HCT116 (cell line): ENCODE results near the gene NEDD4. TPM values are rescaled to one million over a fixed set of nuclear protein-coding genes. Genes with fewer than 3 reads are reported as not detected.

ENCODE experiments used
- ATAC-seq: fragments of 200-7000 bp; cut with Tn5 transposase; 2 replicates; pipeline ENCODE4 v1.9.1; 2020; ENCODE audit warnings: mild to moderate bottlenecking, moderate library complexity
- BruUV-seq: library from RNA; stranded (reverse); fragments of 400-500 nt; replicated peaks from 2 replicates; lab custom pipeline; 2021; lab: Mats Ljungman, UMichigan
- CTCF ChIA-PET: fragments of 300-600 bp; sonication (Branson Sonifier 250); formaldehyde crosslinking; loops from one replicate; lab custom pipeline; 2021; ENCODE audit warnings: antibody characterized with exemption; lab: Charles Lee
- POLR2A ChIA-PET: fragments of 300-600, 350-600 bp; sonication (Branson Sonifier 250); formaldehyde crosslinking; loops from one replicate; lab custom pipeline; 2021; ENCODE audit warnings: antibody characterized with exemption; lab: Charles Lee
- RAD21 ChIA-PET, 2 experiments: fragments of 300-600 bp; sonication (Branson Sonifier 250); formaldehyde crosslinking; loops; one replicate each; lab custom pipeline; 2023; ENCODE audit warnings: low total read pairs in 2 of 2; ENCODE audit not compliant: uncharacterized antibody in 2 of 2, unreplicated experiment in 2 of 2, low non-redundant PET in 1 of 2; lab: Charles Lee
- DNase-seq: peaks from one replicate; pipeline ENCODE4 v3.0.0-alpha.2; 2010; ENCODE audit warnings: low read depth, low spot score
- H2AFZ ChIP-seq: fragments of 200-600 bp; shearing (Covaris generic), sonication (generic); 2 replicates; pipeline ENCODE4 v1.6.1; 2017; ENCODE audit warnings: low read depth, mixed run types, mixed read lengths, antibody characterized with exemption, low read length; ENCODE audit not compliant: poor library complexity, severe bottlenecking
- H3K27ac ChIP-seq: 2 replicates; pipeline ENCODE4 v1.5.1; 2012; ENCODE audit warnings: low read depth, low read length
- H3K27me3 ChIP-seq: fragments of 200-600 bp; sonication (generic); 2 replicates; pipeline ENCODE4 v1.6.1; 2016; ENCODE audit warnings: mixed run types, low read length, mixed read lengths; ENCODE audit not compliant: insufficient read depth
- H3K36me3 ChIP-seq, 2 experiments: fragments of 200-500 bp in 1 of 2; fragments of 200-600 bp in 1 of 2; sonication (Bioruptor generic) in 1 of 2; sonication (generic) in 1 of 2; 2 replicates each; pipeline versions ENCODE4 v1.5.1 to v1.6.1; 2014 to 2016; ENCODE audit warnings: low read length in 2 of 2, inconsistent platforms in 1 of 2, mixed read lengths in 1 of 2, mixed run types in 1 of 2; ENCODE audit not compliant: insufficient read depth in 2 of 2, control insufficient read depth in 1 of 2
- H3K4me1 ChIP-seq, 2 experiments: fragments of 200-600 bp in 1 of 2; sonication (generic) in 1 of 2; 2 replicates each; pipeline versions ENCODE4 v1.5.1 to v1.6.1; 2012 to 2017; ENCODE audit warnings: low read length in 2 of 2, inconsistent platforms in 1 of 2, mild to moderate bottlenecking in 1 of 2, mixed read lengths in 1 of 2, mixed run types in 1 of 2, moderate library complexity in 1 of 2; ENCODE audit not compliant: insufficient read depth in 2 of 2, control insufficient read depth in 1 of 2
- H3K4me2 ChIP-seq: fragments of 200-600 bp; sonication (generic); 2 replicates; pipeline ENCODE4 v1.6.1; 2017; ENCODE audit warnings: mixed run types, low read length, mixed read lengths
- H3K4me3 ChIP-seq, 2 experiments: fragments of 200-600 bp in 1 of 2; sonication (generic) in 1 of 2; replicated peaks in 1 of 2; 2 replicates each; pipeline ENCODE4 v1.5.1; 2011 to 2016; ENCODE audit warnings: low read length in 2 of 2, control low read depth in 1 of 2, low read depth in 1 of 2, mild to moderate bottlenecking in 1 of 2, mixed read lengths in 1 of 2, mixed run types in 1 of 2
- H3K79me2 ChIP-seq: fragments of 200-600 bp; sonication (generic); 2 replicates; pipeline ENCODE4 v1.6.1; 2017; ENCODE audit warnings: mild to moderate bottlenecking, mixed run types, low read length, moderate library complexity, mixed read lengths; ENCODE audit not compliant: insufficient read depth
- H3K9ac ChIP-seq: fragments of 200-600 bp; sonication (generic); 2 replicates; pipeline ENCODE4 v1.6.1; 2016; ENCODE audit warnings: low read length, mixed read lengths
- H3K9me2 ChIP-seq: fragments of 200-600 bp; sonication (generic), shearing (Covaris generic); 2 replicates; pipeline ENCODE4 v1.6.1; 2017; ENCODE audit warnings: mixed run types, mild to moderate bottlenecking, moderate library complexity; ENCODE audit not compliant: insufficient read depth
- H3K9me3 ChIP-seq, 2 experiments: fragments of 200-500 bp in 1 of 2; fragments of 200-600 bp in 1 of 2; sonication (Bioruptor generic) in 1 of 2; sonication (generic) in 1 of 2; 2 replicates each; pipeline ENCODE4 v1.6.1; 2014 to 2017; ENCODE audit warnings: low read length in 2 of 2, mixed read lengths in 2 of 2, inconsistent platforms in 1 of 2, low read depth in 1 of 2, mild to moderate bottlenecking in 1 of 2, mixed run types in 1 of 2, moderate library complexity in 1 of 2; ENCODE audit not compliant: control insufficient read depth in 1 of 2, insufficient read depth in 1 of 2
- H4K20me1 ChIP-seq: fragments of 200-600 bp; sonication (generic), shearing (Covaris generic); 2 replicates; pipeline ENCODE4 v1.6.1; 2017; ENCODE audit warnings: mixed run types, mild to moderate bottlenecking, moderate library complexity; ENCODE audit not compliant: insufficient read depth
- ATF3 ChIP-seq: IDR thresholded peaks from 2 replicates; pipeline ENCODE4 v1.6.1; 2012
- EGR1 ChIP-seq: IDR thresholded peaks from 2 replicates; pipeline ENCODE4 v1.6.1; 2012; ENCODE audit warnings: low read depth
- EZH2 ChIP-seq: fragments of 200-600 bp; sonication (generic); IDR thresholded peaks from 2 replicates; pipeline ENCODE4 v1.6.1; 2017; ENCODE audit warnings: antibody characterized with exemption, mixed run types
- EZH2phosphoT487 ChIP-seq: fragments of 200-600 bp; IDR thresholded peaks from 2 replicates; pipeline ENCODE4 v1.6.1; 2018; ENCODE audit warnings: antibody characterized with exemption, borderline replicate concordance
- FOSL1 ChIP-seq: IDR thresholded peaks from 2 replicates; pipeline ENCODE4 v1.6.1; 2012; ENCODE audit warnings: low read depth
- POLR2A ChIP-seq: IDR thresholded peaks from 2 replicates; pipeline ENCODE4 v1.7.0; 2011; ENCODE audit warnings: borderline replicate concordance; ENCODE audit not compliant: insufficient read depth, insufficient read length; ENCODE audit errors: extremely low read depth
- POLR2AphosphoS5 ChIP-seq: IDR thresholded peaks from 2 replicates; pipeline ENCODE4 v1.6.1; 2011; ENCODE audit warnings: mild to moderate bottlenecking, low read depth, low read length, moderate library complexity
- RAD21 ChIP-seq: IDR thresholded peaks from 2 replicates; pipeline ENCODE4 v1.6.1; 2012; ENCODE audit warnings: low read depth, mild to moderate bottlenecking
- REST ChIP-seq: IDR thresholded peaks from 2 replicates; pipeline ENCODE4 v1.6.1; 2012; ENCODE audit warnings: low read depth
- SP1 ChIP-seq: IDR thresholded peaks from 2 replicates; pipeline ENCODE4 v1.6.1; 2012; ENCODE audit warnings: low read depth
- SRF ChIP-seq: IDR thresholded peaks from 2 replicates; pipeline ENCODE4 v1.6.1; 2012; ENCODE audit warnings: low read depth
- TCF7L2 ChIP-seq: IDR thresholded peaks from 2 replicates; pipeline ENCODE4 v1.7.0; 2011; ENCODE audit warnings: borderline replicate concordance, inconsistent platforms; ENCODE audit not compliant: insufficient read depth, insufficient read length; ENCODE audit errors: extremely low read depth
- YY1 ChIP-seq: IDR thresholded peaks from 2 replicates; pipeline ENCODE4 v1.6.1; 2011; ENCODE audit warnings: low read length, low read depth, moderate library complexity, mild to moderate bottlenecking; ENCODE audit not compliant: insufficient replicate concordance; ENCODE audit errors: extremely low read depth
- ZFX ChIP-seq: fragments of 450-650 bp; IDR thresholded peaks from 2 replicates; pipeline ENCODE4 v1.6.1; 2017
- ZNF274 ChIP-seq: fragments of 200-500 bp; sonication (Bioruptor generic); IDR thresholded peaks from 2 replicates; pipeline ENCODE4 v1.6.1; 2014; ENCODE audit warnings: mild to moderate bottlenecking, low read depth, low read length, inconsistent platforms
- intact Hi-C: fragments of 100-400 bp; cut with micrococcal nuclease; formaldehyde crosslinking; loops from 2 replicates; pipeline ENCODE4 v1.10.0; 2022
- total RNA-seq: library from RNA; stranded (reverse); gene quantifications from one replicate; pipeline ENCODE4 v1.2.1, GENCODE V29; 2021; ENCODE audit not compliant: unreplicated experiment
- TF ChIP-seq, protein P1 (sequence below): IDR thresholded peaks from 2 replicates; pipeline ENCODE4 v1.6.1; 2012

The NEDD4 gene
- total RNA-seq, 1 experiment from 2014 or later, result 13.7 TPM

- Histone ChIP-seq H3K4me1 (peaks cover 8 to 9% of the 10 kb centered on the region in 2 experiments), H3K27ac (no peak overlapping the region), H3K4me3 (no peak overlapping the region), H3K36me3 (no peaks in the 10 kb centered on the region), H3K9me2 (no peaks in the 10 kb centered on the region), H3K79me2 (no peaks in the 10 kb centered on the region), H2AFZ (no peak overlapping the region), H3K27me3 (no peaks in the 10 kb centered on the region), H3K4me2 (no peak overlapping the region), H3K9me3 (no peaks in the 10 kb centered on the region), H3K9ac (no peak overlapping the region), H4K20me1 (no peaks in the 10 kb centered on the region)
- CTCF ChIA-PET, result interaction anchor here (1.1 to 3.2 kb wide), 4 partner anchors 15 to 251 kb away, joined by 3 to 23 read pairs (median 4); no protein-coding TSS in a partner anchor
- DNase-seq, result no peak
- ATAC-seq, result no peak
- RAD21 ChIA-PET, result no interaction called here
- no peak for TF ChIP-seq SP1
- TF ChIP-seq ATF3, result no peak
- no peak for TF ChIP-seq POLR2A
- no peak for TF ChIP-seq REST
- TF ChIP-seq YY1, result no peak
- TF ChIP-seq POLR2AphosphoS5, result no peak
- no peak for TF ChIP-seq ZFX
- TF ChIP-seq, protein P1, sequence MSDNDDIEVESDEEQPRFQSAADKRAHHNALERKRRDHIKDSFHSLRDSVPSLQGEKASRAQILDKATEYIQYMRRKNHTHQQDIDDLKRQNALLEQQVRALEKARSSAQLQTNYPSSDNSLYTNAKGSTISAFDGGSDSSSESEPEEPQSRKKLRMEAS, result no peak
- TF ChIP-seq RAD21, result no peak
- no peak for TF ChIP-seq EZH2
- TF ChIP-seq TCF7L2, result no peak
- TF ChIP-seq ZNF274, result no peak
- no peak for TF ChIP-seq EGR1
- no peak for TF ChIP-seq SRF
- no peak for TF ChIP-seq FOSL1
- no peak for TF ChIP-seq EZH2phosphoT487
- intact Hi-C loops, result no loop called here
- POLR2A ChIA-PET, result no interaction called here
- BruUV-seq, result no TSS peak
Observed at GRCh38 chr15:55900019-55900418, 93.4 kb downstream of the NEDD4 start.
